Panc1 (cell line): ENCODE results near the gene JAM2. TPM values are rescaled to one million over a fixed set of nuclear protein-coding genes. Genes with fewer than 3 reads are reported as not detected.

Source experiments
- ATAC-seq: fragments of 200-7000 bp; cut with Tn5 transposase; 2 replicates; pipeline ENCODE4 v1.9.1; 2020; ENCODE audit warnings: mild to moderate bottlenecking, moderate library complexity
- BruUV-seq: library from RNA; stranded (reverse); fragments of 400-500 nt; replicated peaks from 2 replicates; lab custom pipeline; 2021; lab: Mats Ljungman, UMichigan
- CTCF ChIA-PET: fragments of 300-600 bp; sonication (Branson Sonifier 250); formaldehyde crosslinking; loops from one replicate; lab custom pipeline; 2022; ENCODE audit warnings: antibody characterized with exemption; lab: Charles Lee
- POLR2A ChIA-PET: fragments of 300-600 bp; sonication (Branson Sonifier 250); formaldehyde crosslinking; loops from one replicate; lab custom pipeline; 2022; ENCODE audit warnings: antibody characterized with exemption; lab: Charles Lee
- DNase-seq: peaks from one replicate; pipeline ENCODE4 v3.0.0-alpha.2; 2010; ENCODE audit warnings: low read depth, low spot score
- H3K27ac ChIP-seq: 2 replicates; pipeline ENCODE4 v1.5.1; 2011; ENCODE audit warnings: mild to moderate bottlenecking, low read length, inconsistent platforms
- H3K27me3 ChIP-seq: fragments of 200-500 bp; sonication (Bioruptor generic); 2 replicates; pipeline ENCODE4 v1.6.0; 2014; ENCODE audit warnings: low read length, inconsistent platforms; ENCODE audit not compliant: control insufficient read depth, insufficient read depth
- H3K36me3 ChIP-seq: fragments of 200-500 bp; sonication (Bioruptor generic); 2 replicates; pipeline ENCODE4 v1.5.1; 2014; ENCODE audit warnings: inconsistent platforms, mild to moderate bottlenecking, low read length, moderate library complexity; ENCODE audit not compliant: control insufficient read depth, insufficient read depth
- H3K4me1 ChIP-seq: 2 replicates; pipeline ENCODE4 v1.5.1; 2011; ENCODE audit warnings: inconsistent platforms, mild to moderate bottlenecking, low read length, moderate library complexity; ENCODE audit not compliant: control insufficient read depth, insufficient read depth
- H3K4me3 ChIP-seq, 2 experiments: 2 replicates each; pipeline ENCODE4 v1.5.1; 2011 to 2012; ENCODE audit warnings: low read depth in 2 of 2, low read length in 2 of 2, mild to moderate bottlenecking in 2 of 2, inconsistent platforms in 1 of 2, moderate library complexity in 1 of 2
- H3K9me3 ChIP-seq: fragments of 200-500 bp; sonication (Bioruptor generic); 2 replicates; pipeline ENCODE4 v1.5.1; 2014; ENCODE audit warnings: low read depth, mild to moderate bottlenecking, inconsistent platforms, low read length, moderate library complexity; ENCODE audit not compliant: control insufficient read depth, insufficient read depth
- CTCF ChIP-seq: fragments of 450-650 bp; IDR thresholded peaks from 2 replicates; pipeline ENCODE4 v1.5.1; 2017; ENCODE audit warnings: mild to moderate bottlenecking
- POLR2AphosphoS5 ChIP-seq: IDR thresholded peaks from 2 replicates; pipeline ENCODE4 v1.6.1; 2012; ENCODE audit warnings: mild to moderate bottlenecking, low read depth, low read length, moderate library complexity
- REST ChIP-seq, 2 experiments: IDR thresholded peaks; 2 replicates each; pipeline ENCODE4 v1.6.1; 2011 to 2012; ENCODE audit warnings: low read depth in 2 of 2, control low read depth in 1 of 2, low read length in 1 of 2, mild to moderate bottlenecking in 1 of 2, moderate library complexity in 1 of 2; ENCODE audit not compliant: insufficient read depth in 1 of 2
- SIN3A ChIP-seq: IDR thresholded peaks from 2 replicates; pipeline ENCODE4 v1.6.1; 2012; ENCODE audit warnings: low read depth, mild to moderate bottlenecking, low read length, moderate library complexity, borderline replicate concordance; ENCODE audit not compliant: insufficient read depth
- TCF7L2 ChIP-seq: IDR thresholded peaks from 2 replicates; pipeline ENCODE4 v1.6.1; 2011; ENCODE audit warnings: mild to moderate bottlenecking, low read depth, low read length, inconsistent platforms
- in situ Hi-C: cut with HindIII; loops from 2 replicates; pipeline ENCODE4 v1.10.0; 2016; ENCODE audit warnings: low sequenced_read_pairs, low pct_unique_long_range_greater_than_20kb
- intact Hi-C: fragments of 100-400 bp; cut with micrococcal nuclease; formaldehyde crosslinking; loops from one replicate; pipeline ENCODE4 v1.10.0; 2022; ENCODE audit not compliant: unreplicated experiment
- total RNA-seq: library from RNA; stranded (reverse); gene quantifications from one replicate; pipeline ENCODE4 v1.2.1, GENCODE V29; 2021; ENCODE audit not compliant: unreplicated experiment

The JAM2 gene
- total RNA-seq, 1 experiment from 2014 or later = 0.21 TPM

- Histone ChIP-seq H3K4me3 (no peak overlapping the region), H3K9me3 (no peaks in the 10 kb centered on the region), H3K36me3 (peaks cover 6% of the 10 kb centered on the region; the same call in 1 of the 2 replicates), H3K27me3 (no peaks in the 10 kb centered on the region), H3K27ac (no peak overlapping the region), H3K4me1 (no peaks in the 10 kb centered on the region)
- no peak for DNase-seq
- in situ Hi-C loops = no loop called here
- TF ChIP-seq POLR2AphosphoS5 (no peak), CTCF (no peak), TCF7L2 (no peak), SIN3A (no peak), REST (IDR thresholded peaks at IDR 0.05; ENCODE audit: insufficient read depth in 1 of 2, low read depth in 2 of 2, low read length in 1 of 2) (no peak)
- BruUV-seq = no TSS peak
- ChIA-PET CTCF (no interaction called here), POLR2A (no interaction called here)
- intact Hi-C loops = no loop called here
- no peak for ATAC-seq
Measured at GRCh38 chr21:25742900-25743299, 103.8 kb downstream of the JAM2 start.

- ChIA-PET CTCF (no interaction called here), POLR2A (no interaction called here)
- H3K27ac ChIP-seq = no peak overlapping the region
- intact Hi-C loops (no loop called here), in situ Hi-C loops (no loop called here)
- no peak for ATAC-seq
- no peak for TF ChIP-seq POLR2AphosphoS5
- no peaks in the 10 kb centered on the region for H3K9me3 ChIP-seq
- no peaks in the 10 kb centered on the region for H3K4me1 ChIP-seq
- no peak overlapping the region for H3K4me3 ChIP-seq
- H3K36me3 ChIP-seq = peaks cover 11% of the 10 kb centered on the region; the same call in 1 of the 2 replicates
- H3K27me3 ChIP-seq = no peaks in the 10 kb centered on the region
- no TSS peak for BruUV-seq
- DNase-seq = no peak
Measured at GRCh38 chr21:25744854-25745253, 105.8 kb downstream of the JAM2 start.

DNA sequence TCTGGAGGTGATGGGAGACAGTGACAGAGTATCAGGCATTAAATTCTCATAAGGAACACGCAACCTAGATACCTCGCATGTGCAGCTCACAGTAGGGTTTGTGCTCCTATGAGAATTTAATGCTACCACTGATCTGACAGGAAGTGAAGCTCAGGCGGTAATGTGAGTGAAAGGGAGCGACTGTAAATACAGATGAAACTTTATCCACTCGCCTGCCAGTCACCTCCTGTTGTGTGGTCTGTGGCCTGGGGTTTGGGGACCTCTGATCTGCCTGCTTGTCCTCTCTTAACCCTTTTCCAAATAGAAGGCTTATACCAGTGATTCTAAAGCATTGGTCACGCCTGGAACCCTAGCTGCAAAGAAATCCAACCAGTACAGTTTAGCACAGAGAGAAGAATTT, 111.0 kb downstream of the JAM2 start:
- no TSS peak for BruUV-seq
- Histone ChIP-seq H3K27me3 (no peaks in the 10 kb centered on the region), H3K4me3 (no peak overlapping the region), H3K4me1 (no peaks in the 10 kb centered on the region), H3K9me3 (no peaks in the 10 kb centered on the region), H3K27ac (no peak overlapping the region), H3K36me3 (peaks cover 15% of the 10 kb centered on the region; the same call in 1 of the 2 replicates)
- in situ Hi-C loops = no loop called here
- intact Hi-C loops = no loop called here
- TF ChIP-seq TCF7L2 = no peak
- TF ChIP-seq SIN3A = no peak
- TF ChIP-seq REST (IDR thresholded peaks at IDR 0.05; ENCODE audit: insufficient read depth in 1 of 2, low read depth in 2 of 2, low read length in 1 of 2) = no peak
- no peak for TF ChIP-seq CTCF
- TF ChIP-seq POLR2AphosphoS5 = no peak
- ATAC-seq = no peak
- ChIA-PET POLR2A (no interaction called here), CTCF (no interaction called here)
- no peak for DNase-seq
